Left hindlimb (tissue), 1 donor: ENCODE results near the gene TMOD1.

Source experiments
- DNase-seq: peaks from one replicate; pipeline ENCODE4 v3.0.0-alpha.2; 2018

TMOD1 gene

DNA sequence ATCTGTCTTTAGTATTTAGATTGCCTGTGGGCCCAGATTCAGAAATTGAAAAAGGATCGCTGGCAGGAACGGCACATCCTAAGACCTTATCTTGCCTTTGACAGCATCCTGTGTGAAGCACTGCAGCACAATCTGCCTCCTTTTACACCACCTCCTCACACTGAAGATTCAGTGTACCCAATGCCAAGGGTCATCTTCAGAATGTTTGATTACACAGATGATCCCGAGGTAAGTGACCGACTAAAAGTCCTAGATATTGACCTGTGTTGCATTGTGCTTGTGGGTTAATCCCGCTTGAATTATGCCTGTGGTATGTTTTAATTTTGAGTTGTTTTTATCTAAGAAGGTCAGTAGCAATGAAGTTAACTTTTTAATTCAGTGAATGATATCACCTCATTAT lies 146.5 kb downstream of the TMOD1 start:
- no peak for DNase-seq
